HepG2 (cell line): ENCODE data around the gene PSMD1. TPM values are rescaled to one million over a fixed set of nuclear protein-coding genes. Genes with fewer than 3 reads are reported as not detected.

ENCODE experiments used
- IKZF4 ChIP-seq: sonication (generic); formaldehyde crosslinking; IDR thresholded peaks from 2 replicates; pipeline ENCODE4 v1.5.1; 2020; ENCODE audit warnings: borderline replicate concordance, mild to moderate bottlenecking, low read depth, missing genetic modification reagents; ENCODE audit errors: not compliant biosample characterization
- KLF15 ChIP-seq: sonication (generic); formaldehyde crosslinking; IDR thresholded peaks from 2 replicates; pipeline ENCODE4 v1.8.1; 2023; ENCODE audit warnings: borderline replicate concordance, mild to moderate bottlenecking, inconsistent platforms, missing genetic modification reagents, mixed read lengths
- MAX ChIP-seq: IDR thresholded peaks from 2 replicates; pipeline ENCODE4 v1.6.1; 2012; ENCODE audit warnings: inconsistent platforms
- MAZ ChIP-seq, 2 experiments: sonication (generic) in 1 of 2; formaldehyde crosslinking in 1 of 2; IDR thresholded peaks; 2 replicates each; pipeline versions ENCODE4 v1.5.0 to v1.6.1; 2012 to 2020; ENCODE audit warnings: low read depth in 2 of 2, mild to moderate bottlenecking in 2 of 2, borderline replicate concordance in 1 of 2, improper control_type of control experiment in 1 of 2, low read length in 1 of 2, missing genetic modification reagents in 1 of 2, moderate library complexity in 1 of 2
- MIER2 ChIP-seq: IDR thresholded peaks from 2 replicates; pipeline ENCODE4 v1.6.1; 2016; ENCODE audit warnings: missing biosample characterization, missing genetic modification reagents
- MXI1 ChIP-seq: IDR thresholded peaks from 3 replicates; pipeline ENCODE4 v1.6.1; 2012; ENCODE audit warnings: low read depth, low read length, inconsistent platforms, borderline replicate concordance
- NFKBIZ ChIP-seq: IDR thresholded peaks from 2 replicates; pipeline ENCODE4 v1.6.1; 2018; ENCODE audit warnings: missing genetic modification reagents, missing compliant biosample characterization
- NFYC ChIP-seq: IDR thresholded peaks from 2 replicates; pipeline ENCODE4 v1.6.1; 2016; ENCODE audit warnings: missing genetic modification reagents, missing compliant biosample characterization
- POLR2AphosphoS5 ChIP-seq: IDR thresholded peaks from 2 replicates; pipeline ENCODE4 v1.6.1; 2012; ENCODE audit warnings: low read depth, low read length
- PRDM4 ChIP-seq: sonication (generic); formaldehyde crosslinking; IDR thresholded peaks from 2 replicates; pipeline ENCODE4 v1.9.0; 2021; ENCODE audit warnings: missing genetic modification reagents, borderline replicate concordance
- SNAPC2 ChIP-seq: sonication (generic); formaldehyde crosslinking; IDR thresholded peaks from 2 replicates; pipeline ENCODE4 v1.8.1; 2022; ENCODE audit warnings: mild to moderate bottlenecking, missing genetic modification reagents
- TBP ChIP-seq: sonication (generic); formaldehyde crosslinking; IDR thresholded peaks from 2 replicates; pipeline ENCODE4 v1.5.0; 2020; ENCODE audit warnings: missing genetic modification reagents
- TFDP1 ChIP-seq: IDR thresholded peaks from 2 replicates; pipeline ENCODE4 v1.6.1; 2016; ENCODE audit warnings: missing compliant biosample characterization, missing genetic modification reagents, borderline replicate concordance
- ZNF142 ChIP-seq: sonication (generic); formaldehyde crosslinking; IDR thresholded peaks from 2 replicates; pipeline ENCODE4 v1.4.0; 2020; ENCODE audit warnings: missing genetic modification reagents
- ZNF20 ChIP-seq: sonication (generic); formaldehyde crosslinking; IDR thresholded peaks from 2 replicates; pipeline ENCODE4 v1.4.0; 2020; ENCODE audit warnings: mild to moderate bottlenecking, moderate library complexity, missing genetic modification reagents
- ZNF207 ChIP-seq: fragments of 450-650 bp; IDR thresholded peaks from 2 replicates; pipeline ENCODE4 v1.6.1; 2016; ENCODE audit warnings: antibody characterized with exemption, borderline replicate concordance
- ZNF30 ChIP-seq: sonication (generic); formaldehyde crosslinking; IDR thresholded peaks from 2 replicates; pipeline ENCODE4 v1.5.0; 2020; ENCODE audit warnings: mild to moderate bottlenecking, missing genetic modification reagents
- ZNF335 ChIP-seq: sonication (generic); formaldehyde crosslinking; IDR thresholded peaks from 2 replicates; pipeline ENCODE4 v1.4.0; 2020; ENCODE audit warnings: missing genetic modification reagents
- ZNF616 ChIP-seq: sonication (generic); formaldehyde crosslinking; IDR thresholded peaks from 2 replicates; pipeline ENCODE4 v1.5.0; 2020; ENCODE audit warnings: low read depth, mild to moderate bottlenecking, missing genetic modification reagents
- ZNF841 ChIP-seq: sonication (generic); formaldehyde crosslinking; IDR thresholded peaks from 2 replicates; pipeline ENCODE4 v1.8.1; 2023; ENCODE audit warnings: missing genetic modification reagents, borderline replicate concordance
- ZNF883 ChIP-seq: sonication (generic); formaldehyde crosslinking; IDR thresholded peaks from 2 replicates; pipeline ENCODE4 v1.5.1; 2020; ENCODE audit warnings: mild to moderate bottlenecking, missing genetic modification reagents; ENCODE audit errors: not compliant biosample characterization
- polyA plus RNA-seq, 8 experiments: library from polyadenylated mRNA; depleted of rRNA in 3 of 8; stranded (reverse) in 7 of 8; unstranded in 1 of 8; fragments of >200 nt; fragmentation: Illumina TruSeq in 4 of 8; extraction: Trizol in 4 of 8; gene quantifications; 2 replicates each; pipeline versions ENCODE4 v1.2.1 to v1.2.3, GENCODE V29; 2011 to 2016; ENCODE audit warnings: low read depth in 4 of 8, missing spikeins in 1 of 8, mixed read lengths in 1 of 8; ENCODE audit not compliant: insufficient read depth in 1 of 8
- total RNA-seq, 5 experiments: library from RNA; depleted of rRNA; stranded (reverse); fragments of >200 nt; fragmentation: Illumina TruSeq; extraction: Trizol; gene quantifications; 2 replicates each; pipeline ENCODE4 v1.2.3, GENCODE V29; 2016; ENCODE audit warnings: low read depth in 1 of 5

The PSMD1 gene
- total and polyA plus RNA-seq, 2 of the 13 experiments (the other 11 are each of a cell fraction or from before 2014, with no cell fraction given) = 136 to 191 TPM

- TF ChIP-seq ZNF30 (no peak), ZNF616 (no peak), ZNF841 (CRISPR knock-in tag) (no peak), ZNF335 (CRISPR knock-in tag) (no peak), ZNF207 (no peak), NFKBIZ (CRISPR knock-in tag) (no peak), NFYC (no peak), MXI1 (no peak), MIER2 (no peak), MAZ (IDR thresholded peaks at IDR 0.05; ENCODE audit: borderline replicate concordance, low read depth, low read length) (no peak), MAZ (CRISPR knock-in tag; IDR thresholded peaks at IDR 0.05; ENCODE audit: low read depth) (no peak), IKZF4 (no peak), ZNF142 (CRISPR knock-in tag) (no peak), PRDM4 (CRISPR knock-in tag) (no peak), KLF15 (no peak), MAX (no peak), ZNF20 (no peak), TBP (no peak), POLR2AphosphoS5 (no peak), ZNF883 (CRISPR knock-in tag) (no peak), TFDP1 (CRISPR knock-in tag) (no peak), SNAPC2 (CRISPR knock-in tag) (no peak)
Measured at GRCh38 chr2:231034291-231034882, 22.3 kb upstream of the PSMD1 start (continued).
